Stomach (tissue), 9 donors: ENCODE data around the gene FNDC10. TPM values are rescaled to one million over a fixed set of nuclear protein-coding genes. Genes with fewer than 3 reads are reported as not detected.
A peak's percentile ranks its signal among the peaks of the same experiment; 100 is the strongest.

Experiments
- DNase-seq, 2 donors: peaks; one replicate each; pipeline versions ENCODE4 v3.0.0 to v3.0.0-alpha.2; 2013 to 2019
- H3K27ac ChIP-seq, 5 donors: fragments of 200-600 bp in 4 of 5; sonication (generic) in 4 of 5; one replicate each; pipeline ENCODE4 v1.5.1; 2013 to 2019; ENCODE audit warnings: mild to moderate bottlenecking in 1 of 5, moderate library complexity in 1 of 5
- H3K27me3 ChIP-seq, 3 donors: fragments of 200-600 bp; sonication (generic); one replicate each; pipeline ENCODE4 v1.5.1; 2017 to 2019; ENCODE audit warnings: mixed run types in 1 of 3
- H3K36me3 ChIP-seq, 4 donors: fragments of 200-600 bp; sonication (generic); 1 replicate in 3 of 4; 2 replicates in 1 of 4; pipeline ENCODE4 v1.5.1; 2016 to 2019
- H3K4me1 ChIP-seq, 4 donors: fragments of 200-600 bp; sonication (generic); one replicate each; pipeline ENCODE4 v1.5.1; 2016 to 2019
- H3K4me3 ChIP-seq, 4 donors: fragments of 200-600 bp; sonication (generic) in 3 of 4; one replicate each; pipeline ENCODE4 v1.5.1; 2016 to 2019; ENCODE audit warnings: mild to moderate bottlenecking in 1 of 4
- H3K9me3 ChIP-seq, 4 donors: fragments of 200-600 bp; sonication (generic); one replicate each; pipeline ENCODE4 v1.5.1; 2016 to 2019
- CTCF ChIP-seq, 7 experiments: fragments of 450-650 bp in 4 of 7; fragments of 200-600 bp in 3 of 7; sonication (generic) in 3 of 7; IDR thresholded peaks; one replicate each; pipeline ENCODE4 v1.5.1; 2016 to 2019; ENCODE audit warnings: antibody characterized with exemption in 7 of 7, control low read depth in 2 of 7, mild to moderate bottlenecking in 1 of 7
- EP300 ChIP-seq: sonication (generic); formaldehyde crosslinking; IDR thresholded peaks from one replicate; pipeline ENCODE4 v1.6.1; 2017; ENCODE audit warnings: antibody characterized with exemption
- POLR2A ChIP-seq, 4 donors: fragments of 450-650 bp; IDR thresholded peaks; one replicate each; pipeline ENCODE4 v1.6.1; 2016; ENCODE audit warnings: antibody characterized with exemption in 4 of 4, control low read depth in 2 of 4, mild to moderate bottlenecking in 1 of 4, moderate library complexity in 1 of 4
- POLR2AphosphoS5 ChIP-seq, 3 donors: sonication (generic); formaldehyde crosslinking; IDR thresholded peaks; one replicate each; pipeline ENCODE4 v1.6.1; 2016; ENCODE audit warnings: antibody characterized with exemption in 3 of 3
- WGBS, 5 donors: extraction: QIAGEN DNeasy Blood & Tissue Kit in 3 of 5; methylation state at CpG; one replicate each; pipeline versions ENCODE4 v1.1.5 to v1.1.7; 2013 to 2018; 5-methylcytosine and 5-hydroxymethylcytosine counted together
- intact Hi-C: fragments of 100-400 bp; cut with DNase I; formaldehyde crosslinking; loops from one replicate; pipeline ENCODE4 v1.15.1; 2023; ENCODE audit warnings: low total_unique reads
- polyA plus RNA-seq, 3 donors: library from polyadenylated mRNA; stranded (reverse); fragments of 200-250 nt; gene quantifications; one replicate each; pipeline ENCODE4 v1.2.3, GENCODE V29; 2013
- total RNA-seq, 5 donors: library from RNA; depleted of rRNA; stranded (reverse); fragments of >200 nt; gene quantifications; one replicate each; pipeline versions ENCODE4 v1.1.0 to v1.2.3, GENCODE V29; 2014 to 2016
- donor health status: healthy with polysubstance abuse.
- donor health status: Bipolar disorder and iron deficiency.
- donor health status: healthy.

FNDC10 gene
- total and polyA plus RNA-seq, 8 donors: 0.29 to 20.0 (median 4.0) TPM; not detected in 3

DNA sequence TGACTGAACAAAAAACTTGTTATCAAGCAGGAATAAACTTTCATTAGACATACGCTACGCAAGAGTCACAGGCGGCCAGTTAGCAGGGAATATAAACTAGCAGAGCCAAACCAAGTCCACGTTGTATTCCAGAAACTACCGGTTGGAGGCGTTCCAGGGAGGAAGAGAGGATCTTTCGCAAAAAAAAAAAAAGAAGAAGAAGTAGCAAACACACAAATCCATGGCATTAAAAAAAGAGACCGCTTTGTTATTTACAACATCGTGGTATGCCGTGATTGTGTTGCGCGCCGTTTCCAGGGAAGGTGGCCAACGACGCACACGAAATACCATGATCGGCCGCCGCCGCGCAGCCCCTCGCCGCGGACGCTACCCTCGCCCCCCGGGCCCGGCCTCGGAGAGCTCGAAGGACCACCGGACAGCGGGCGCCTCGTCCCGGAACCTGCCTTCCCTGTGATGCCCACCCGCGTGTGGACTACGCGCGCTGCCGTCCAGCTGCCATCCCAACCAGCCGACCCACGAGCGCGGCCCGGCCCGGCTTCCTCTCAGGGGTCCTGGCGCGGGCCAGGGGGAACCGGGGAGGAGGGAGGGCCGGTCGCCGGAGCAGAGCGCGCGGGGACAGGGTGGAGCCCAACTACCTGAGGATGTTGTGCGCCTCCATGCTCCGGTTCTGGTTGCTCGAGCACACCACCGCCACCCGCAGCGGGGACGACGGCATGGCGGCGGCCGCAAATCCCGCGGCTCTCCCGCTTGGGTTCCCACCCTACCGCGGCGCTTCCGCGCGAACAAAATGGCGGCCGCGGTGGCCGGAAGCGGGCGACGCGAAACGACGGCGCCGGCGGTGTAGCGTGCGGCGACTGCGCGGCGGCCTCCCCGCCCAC lies 25.9 kb downstream of the FNDC10 start:
- H3K9me3 ChIP-seq: no peaks in the 10 kb centered on the region
- H3K4me3 ChIP-seq: peak overlapping the region; percentile 95 to 100 (median 98)
- intact Hi-C loops: no loop called here
- peak in 1 of 3 donors; percentile 1 for TF ChIP-seq POLR2AphosphoS5 (IDR thresholded peaks at IDR 0.05)
- TF ChIP-seq CTCF (IDR thresholded peaks at IDR 0.05): no peak
- TF ChIP-seq EP300: no peak
- TF ChIP-seq POLR2A (IDR thresholded peaks at IDR 0.05): no peak
- DNase-seq: peak in 1 of 2 donors; percentile 91
- H3K27me3 ChIP-seq: no peaks in the 10 kb centered on the region
- peak overlapping the region; percentile 98 to 100 (median 99) for H3K27ac ChIP-seq
- 0 to 1% (median 1%) methylated on average over 58 to 96 of the region's 96 CpGs for WGBS, 5 donors
- peaks cover 19 to 58% (median 50%) of the 10 kb centered on the region in 4 donors for H3K4me1 ChIP-seq
- H3K36me3 ChIP-seq: peaks cover 0 to 38% (median 25%) of the 10 kb centered on the region in 4 donors

DNA sequence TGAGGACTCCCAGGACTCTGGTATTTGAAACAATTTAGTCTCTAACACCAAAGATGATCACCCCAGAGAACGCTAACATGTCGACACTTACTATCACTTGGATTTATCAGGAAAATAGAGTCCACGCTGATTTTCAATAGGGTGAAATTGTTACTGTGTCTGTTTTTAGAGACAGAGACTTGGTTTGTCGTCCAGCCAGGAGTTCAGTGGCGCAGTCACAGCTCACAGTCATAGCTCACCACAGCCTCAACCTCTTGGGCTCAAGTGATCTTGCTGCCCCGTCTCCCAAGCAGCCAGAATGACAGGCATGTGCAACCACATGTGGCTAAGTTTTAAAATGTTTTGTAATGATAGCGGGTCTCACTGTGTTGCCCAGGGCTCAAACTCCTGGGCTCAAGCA lies 30.6 kb downstream of the FNDC10 start:
- intact Hi-C loops: no loop called here
- no peak for TF ChIP-seq EP300
- no peak for TF ChIP-seq CTCF (IDR thresholded peaks at IDR 0.05)
- no peak for TF ChIP-seq POLR2AphosphoS5 (IDR thresholded peaks at IDR 0.05)
- TF ChIP-seq POLR2A (IDR thresholded peaks at IDR 0.05): no peak
- no peak for DNase-seq
- no peaks in the 10 kb centered on the region for H3K27me3 ChIP-seq
- no peak overlapping the region for H3K4me3 ChIP-seq
- H3K9me3 ChIP-seq: no peaks in the 10 kb centered on the region
- peaks cover 27 to 78% (median 64%) of the 10 kb centered on the region in 4 donors for H3K4me1 ChIP-seq
- H3K36me3 ChIP-seq: peaks cover 5 to 69% (median 55%) of the 10 kb centered on the region in 4 donors
- H3K27ac ChIP-seq: no peak overlapping the region
- WGBS, 5 donors: 76 to 83% (median 78%) methylated on average over 7 of the region's 7 CpGs

DNA sequence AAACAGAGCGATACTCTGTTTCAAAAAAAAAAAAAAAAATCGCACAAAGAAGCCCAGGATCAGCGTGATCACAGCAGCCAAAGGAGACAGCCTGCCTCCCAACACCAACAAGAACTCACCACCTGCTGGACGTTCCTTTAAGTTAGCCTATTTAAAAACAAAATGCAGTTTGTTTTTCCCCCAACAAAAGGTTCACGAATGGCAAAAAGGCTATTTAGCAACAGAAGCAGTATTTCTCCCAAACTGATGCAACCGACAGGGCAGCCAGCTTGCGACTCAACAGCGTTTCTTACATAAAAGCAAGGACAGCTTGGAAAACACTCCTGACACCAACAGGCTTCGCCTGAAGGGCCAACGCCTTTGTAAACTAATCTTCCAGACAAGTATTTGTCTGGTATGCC lies 32.0 kb downstream of the FNDC10 start:
- intact Hi-C loops: no loop called here
- no peak overlapping the region for H3K27ac ChIP-seq
- no peak overlapping the region for H3K4me3 ChIP-seq
- 67 to 79% (median 74%) methylated on average over 10 of the region's 10 CpGs for WGBS, 5 donors
- no peaks in the 10 kb centered on the region for H3K9me3 ChIP-seq
- DNase-seq: no peak
- H3K36me3 ChIP-seq: peaks cover 18 to 82% (median 69%) of the 10 kb centered on the region in 4 donors
- no peak for TF ChIP-seq POLR2AphosphoS5 (IDR thresholded peaks at IDR 0.05)
- no peak for TF ChIP-seq CTCF (IDR thresholded peaks at IDR 0.05)
- no peak for TF ChIP-seq POLR2A (IDR thresholded peaks at IDR 0.05)
- no peak for TF ChIP-seq EP300
- H3K4me1 ChIP-seq: peaks cover 19 to 78% (median 57%) of the 10 kb centered on the region in 4 donors
- H3K27me3 ChIP-seq: no peaks in the 10 kb centered on the region

DNA sequence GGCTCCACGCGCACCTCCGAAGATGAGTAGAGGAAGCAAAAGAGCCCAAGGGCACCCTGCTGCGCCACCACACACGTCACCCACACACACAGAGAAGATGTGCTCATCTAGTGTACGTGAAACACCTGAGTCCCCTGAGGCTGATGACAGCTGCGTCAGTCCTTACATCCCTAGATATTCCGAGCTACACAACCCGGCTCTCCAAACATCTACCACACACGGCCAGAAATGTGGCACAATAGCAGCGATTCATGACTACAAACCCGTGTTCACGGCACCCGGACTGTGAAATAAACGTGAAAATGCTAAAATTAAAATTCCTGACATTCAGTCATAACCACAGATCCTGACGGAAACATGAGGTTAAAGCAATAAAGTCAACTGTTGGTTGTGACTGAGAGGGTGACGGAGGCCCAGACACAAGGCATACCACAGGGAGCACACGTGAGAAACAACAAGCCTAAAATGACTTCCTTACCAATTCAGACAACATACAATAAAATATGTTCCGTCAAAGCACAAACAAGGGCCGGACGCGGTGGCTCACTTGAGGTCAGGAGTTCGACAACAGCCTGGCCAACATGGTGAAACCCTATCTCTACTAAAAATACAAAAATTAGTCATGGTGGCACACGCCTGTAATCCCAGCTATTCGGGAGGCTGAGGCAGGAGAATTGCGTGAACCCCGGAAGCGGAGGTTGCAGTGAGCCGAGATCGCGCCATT lies 32.6 kb downstream of the FNDC10 start:
- Histone ChIP-seq H3K4me1 (peaks cover 14 to 72% (median 52%) of the 10 kb centered on the region in 4 donors), H3K36me3 (peaks cover 24 to 82% (median 73%) of the 10 kb centered on the region in 4 donors), H3K27ac (no peak overlapping the region), H3K4me3 (no peak overlapping the region), H3K27me3 (no peaks in the 10 kb centered on the region), H3K9me3 (no peaks in the 10 kb centered on the region)
- intact Hi-C loops: no loop called here
- WGBS, 5 donors: 86 to 89% (median 88%) methylated on average over 30 to 31 of the region's 31 CpGs
- no peak for DNase-seq
- TF ChIP-seq POLR2AphosphoS5 (IDR thresholded peaks at IDR 0.05): no peak
- TF ChIP-seq CTCF (IDR thresholded peaks at IDR 0.05): no peak
- no peak for TF ChIP-seq POLR2A (IDR thresholded peaks at IDR 0.05)
- TF ChIP-seq EP300: no peak
